HepG2 (cell line): ENCODE results near the gene SIGMAR1. TPM values are rescaled to one million over a fixed set of nuclear protein-coding genes. Genes with fewer than 3 reads are reported as not detected.

Source experiments
- ATF1 ChIP-seq: IDR thresholded peaks from 2 replicates; pipeline ENCODE4 v1.6.1; 2016; ENCODE audit warnings: mild to moderate bottlenecking, control low read depth
- BATF2 ChIP-seq: sonication (generic); formaldehyde crosslinking; IDR thresholded peaks from 2 replicates; pipeline ENCODE4 v1.8.0; 2022; ENCODE audit warnings: mild to moderate bottlenecking, missing genetic modification reagents, moderate library complexity
- BCL6 ChIP-seq: IDR thresholded peaks from 2 replicates; pipeline ENCODE4 v1.6.1; 2016; ENCODE audit warnings: missing genetic modification reagents, missing compliant biosample characterization
- BORCS8-MEF2B ChIP-seq: sonication (generic); formaldehyde crosslinking; IDR thresholded peaks from 2 replicates; pipeline ENCODE4 v1.8.0; 2022; ENCODE audit warnings: mild to moderate bottlenecking, missing genetic modification reagents
- CHD2 ChIP-seq: IDR thresholded peaks from 2 replicates; pipeline ENCODE4 v1.6.1; 2011; ENCODE audit warnings: low read depth, low read length, improper control_type of control experiment
- DRAP1 ChIP-seq: IDR thresholded peaks from 2 replicates; pipeline ENCODE4 v1.6.1; 2016; ENCODE audit warnings: missing genetic modification reagents, missing compliant biosample characterization
- GABPB1 ChIP-seq: IDR thresholded peaks from 2 replicates; pipeline ENCODE4 v1.6.1; 2016; ENCODE audit warnings: mild to moderate bottlenecking, missing genetic modification reagents, moderate library complexity, missing compliant biosample characterization
- GMEB2 ChIP-seq: IDR thresholded peaks from 2 replicates; pipeline ENCODE4 v1.6.1; 2016; ENCODE audit warnings: missing biosample characterization, missing genetic modification reagents, low read depth
- HCFC1 ChIP-seq: fragments of 150-350 bp; IDR thresholded peaks from 2 replicates; pipeline ENCODE4 v1.6.1; 2014; ENCODE audit warnings: low read depth, low read length
- HOXA7 ChIP-seq: sonication (generic); formaldehyde crosslinking; IDR thresholded peaks from 2 replicates; pipeline ENCODE4 v1.8.1; 2022; ENCODE audit warnings: mild to moderate bottlenecking, missing genetic modification reagents, moderate library complexity
- HOXD1 ChIP-seq: sonication (generic); formaldehyde crosslinking; IDR thresholded peaks from 2 replicates; pipeline ENCODE4 v1.5.0; 2020; ENCODE audit warnings: missing genetic modification reagents
- KDM3A ChIP-seq: IDR thresholded peaks from 2 replicates; pipeline ENCODE4 v1.6.1; 2018; ENCODE audit warnings: low read depth, missing compliant biosample characterization
- PCBP1 ChIP-seq: fragments of 200-400 bp; formaldehyde crosslinking; IDR thresholded peaks from 2 replicates; pipeline ENCODE4 v1.6.1; 2017; ENCODE audit warnings: mild to moderate bottlenecking, low read depth, low read length, borderline replicate concordance
- PCBP2 ChIP-seq: fragments of 200-400 bp; formaldehyde crosslinking; optimal IDR thresholded peaks from 2 replicates; pipeline ENCODE3; 2018; ENCODE audit warnings: low read length, low read depth; ENCODE audit not compliant: poor library complexity, severe bottlenecking
- RAD51 ChIP-seq: fragments of 450-650 bp; IDR thresholded peaks from 2 replicates; pipeline ENCODE4 v1.6.1; 2016; ENCODE audit warnings: borderline replicate concordance
- SAP130 ChIP-seq: IDR thresholded peaks from 2 replicates; pipeline ENCODE4 v1.6.1; 2016; ENCODE audit warnings: low read depth
- SUZ12 ChIP-seq: fragments of 150-350 bp; IDR thresholded peaks from 2 replicates; pipeline ENCODE4 v1.6.1; 2014; ENCODE audit warnings: low read depth, low read length
- ZBTB14 ChIP-seq: sonication (generic); formaldehyde crosslinking; IDR thresholded peaks from 2 replicates; pipeline ENCODE4 v1.4.0; 2020; ENCODE audit warnings: missing genetic modification reagents
- ZBTB33 ChIP-seq: sonication (generic); formaldehyde crosslinking; IDR thresholded peaks from 2 replicates; pipeline ENCODE4 v1.4.0; 2020; ENCODE audit warnings: missing genetic modification reagents
- ZNF292 ChIP-seq: sonication (generic); formaldehyde crosslinking; IDR thresholded peaks from 2 replicates; pipeline ENCODE4 v1.8.1; 2022; ENCODE audit warnings: mild to moderate bottlenecking, low read depth, missing genetic modification reagents, borderline replicate concordance
- ZNF33B ChIP-seq: sonication (generic); formaldehyde crosslinking; IDR thresholded peaks from 2 replicates; pipeline ENCODE4 v1.5.1; 2020; ENCODE audit warnings: mild to moderate bottlenecking, missing genetic modification reagents
- ZNF414 ChIP-seq: sonication (generic); formaldehyde crosslinking; IDR thresholded peaks from 2 replicates; pipeline ENCODE4 v1.5.0; 2020; ENCODE audit warnings: missing genetic modification reagents
- ZNF430 ChIP-seq: sonication (generic); formaldehyde crosslinking; IDR thresholded peaks from 2 replicates; pipeline ENCODE4 v1.9.0; 2021; ENCODE audit warnings: mild to moderate bottlenecking, missing genetic modification reagents
- ZNF773 ChIP-seq: sonication (generic); formaldehyde crosslinking; IDR thresholded peaks from 2 replicates; pipeline ENCODE4 v1.4.0; 2020; ENCODE audit warnings: missing genetic modification reagents, borderline replicate concordance
- polyA plus RNA-seq, 8 experiments: library from polyadenylated mRNA; depleted of rRNA in 3 of 8; stranded (reverse) in 7 of 8; unstranded in 1 of 8; fragments of >200 nt; fragmentation: Illumina TruSeq in 4 of 8; extraction: Trizol in 4 of 8; gene quantifications; 2 replicates each; pipeline versions ENCODE4 v1.2.1 to v1.2.3, GENCODE V29; 2011 to 2016; ENCODE audit warnings: low read depth in 4 of 8, missing spikeins in 1 of 8, mixed read lengths in 1 of 8; ENCODE audit not compliant: insufficient read depth in 1 of 8
- total RNA-seq, 5 experiments: library from RNA; depleted of rRNA; stranded (reverse); fragments of >200 nt; fragmentation: Illumina TruSeq; extraction: Trizol; gene quantifications; 2 replicates each; pipeline ENCODE4 v1.2.3, GENCODE V29; 2016; ENCODE audit warnings: low read depth in 1 of 5

The SIGMAR1 gene
- total and polyA plus RNA-seq, 2 of the 13 experiments (the other 11 are each of a cell fraction or from before 2014, with no cell fraction given): 38.9 to 60.8 TPM

GRCh38 chr9:34665381-34666250, 28.0 kb upstream of the SIGMAR1 start (continued):
- TF ChIP-seq BCL6 (CRISPR knock-in tag) (peak; percentile 19; the same call in 1 of the 2 replicates), HOXA7 (CRISPR knock-in tag) (no peak), HOXD1 (CRISPR knock-in tag) (no peak), ZBTB33 (CRISPR knock-in tag) (no peak), ZNF773 (CRISPR knock-in tag) (no peak), GABPB1 (peak; percentile 89), BORCS8-MEF2B (CRISPR knock-in tag) (no peak), ZNF33B (CRISPR knock-in tag) (no peak), SUZ12 (no peak), KDM3A (CRISPR knock-in tag) (0 out of 2 replicates have a peak, but pooled peaks have one; percentile 3), SAP130 (peak; percentile 16; the same call in 1 of the 2 replicates), BATF2 (no peak), ZNF430 (0 out of 2 replicates have a peak, but pooled peaks have one; percentile 21), DRAP1 (CRISPR knock-in tag) (peak; percentile 87), ZNF292 (CRISPR knock-in tag) (no peak), ZNF414 (CRISPR knock-in tag) (0 out of 2 replicates have a peak, but pooled peaks have one; percentile 42), GMEB2 (CRISPR knock-in tag) (no peak), RAD51 (no peak), HCFC1 (no peak), CHD2 (no peak), ATF1 (CRISPR knock-in tag) (peak; percentile 69; the same call in 1 of the 2 replicates), ZBTB14 (CRISPR knock-in tag) (no peak), PCBP2 (no peak), PCBP1 (0 out of 2 replicates have a peak, but pooled peaks have one; percentile 34)
